ENCODE data around the gene EPHA5.

EPHA5 gene

DNA sequence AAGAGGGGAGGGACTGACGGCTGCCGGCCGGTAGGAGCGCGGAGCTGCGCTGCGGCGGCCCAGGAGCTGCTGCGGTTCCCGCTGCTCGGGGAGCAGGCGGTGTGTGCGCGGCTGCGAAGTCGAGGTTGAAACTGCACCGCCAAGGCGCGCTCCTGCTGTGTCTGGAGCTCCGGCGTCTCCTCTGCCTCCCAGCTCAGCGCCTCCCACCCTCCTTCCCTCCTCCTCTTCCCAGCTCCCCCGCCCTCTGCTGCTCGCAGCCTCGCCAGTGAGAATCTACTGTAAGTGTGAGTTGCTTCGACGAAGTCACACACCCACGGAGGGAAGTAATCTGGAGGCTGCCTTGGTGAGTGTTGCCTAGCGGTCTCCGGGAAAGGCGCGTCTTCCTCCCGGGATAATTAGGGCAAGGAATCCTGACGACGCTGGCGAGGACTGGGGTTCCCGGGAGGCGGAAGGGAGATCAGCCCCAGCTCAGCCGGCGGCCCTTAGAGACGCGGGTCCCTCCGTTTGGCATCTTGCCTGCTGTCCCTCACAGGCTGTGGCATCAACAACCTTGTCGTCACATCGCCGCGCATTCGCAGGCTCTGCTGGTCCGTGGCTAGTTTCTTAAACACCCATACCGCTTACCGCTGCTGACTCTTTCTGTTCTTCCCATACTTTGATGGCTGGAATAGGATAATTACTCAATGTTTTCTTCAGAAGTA is at the start of gene EPHA5:
Gene EPHA5, minus strand, starts transcription at position 159 of the 701 bp plus-strand sequence. CDS start 747 bp downstream, outside the sequence.
- peak; percentile 73 to 94 (median 89) for DNase-seq

DNA sequence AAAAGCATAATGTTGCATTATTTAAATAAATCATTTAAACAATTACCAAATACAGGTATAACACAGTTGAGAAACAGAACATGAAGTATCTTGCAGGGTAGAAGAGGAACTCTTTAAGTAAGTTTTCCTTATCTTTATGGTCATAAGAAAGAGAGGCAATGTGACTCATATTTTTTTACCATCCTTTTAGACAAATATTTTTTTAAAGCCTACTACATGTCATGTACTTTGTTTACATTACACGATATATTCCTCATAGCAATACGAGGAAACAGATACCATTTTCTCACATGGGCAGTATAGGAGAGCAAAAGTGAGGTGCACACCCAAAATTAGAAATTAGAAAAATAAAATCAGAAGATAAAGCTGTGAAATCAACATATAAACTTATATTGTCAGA is 49.3 kb upstream of the EPHA5 start:
- no peak for DNase-seq

DNA sequence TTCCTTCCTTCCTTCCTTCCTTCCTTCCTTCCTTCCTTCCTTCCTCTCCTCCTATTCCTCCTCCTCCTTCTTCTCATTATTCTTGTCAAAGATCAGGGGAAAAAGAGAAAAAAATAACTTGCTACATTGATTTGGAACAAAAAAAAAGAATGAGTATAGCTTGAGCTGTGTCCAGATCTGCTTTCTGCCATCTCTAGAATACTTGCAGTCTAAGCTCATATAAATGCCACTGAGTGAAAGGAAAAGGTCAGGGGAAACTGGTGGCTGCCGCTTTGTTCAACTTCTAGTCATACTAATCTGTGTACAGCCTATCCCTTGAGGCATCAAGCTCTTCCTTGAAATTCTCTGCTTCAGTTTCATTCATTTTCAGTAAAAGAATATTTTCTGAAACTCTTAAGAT is 28.3 kb upstream of the EPHA5 start:
- no peak for DNase-seq

DNA sequence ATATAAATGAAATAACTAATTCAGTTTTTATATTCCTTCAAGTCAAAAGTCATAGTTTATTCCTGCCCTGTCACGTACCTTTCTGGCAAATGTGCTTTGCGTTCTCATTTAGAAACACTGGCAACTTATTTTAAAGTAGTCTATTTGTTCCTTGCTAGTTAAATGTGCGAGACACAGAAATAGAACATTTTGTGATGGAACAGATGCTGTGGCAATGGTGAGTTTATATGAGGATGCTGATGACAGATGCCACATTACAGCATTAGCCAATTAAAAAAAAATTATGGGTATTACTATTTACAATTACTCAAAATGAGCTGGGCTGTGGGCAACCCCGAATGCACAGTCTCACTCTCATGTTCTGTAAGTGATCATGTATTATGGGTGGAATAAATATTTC is 26.1 kb upstream of the EPHA5 start:
- DNase-seq = no peak

DNA sequence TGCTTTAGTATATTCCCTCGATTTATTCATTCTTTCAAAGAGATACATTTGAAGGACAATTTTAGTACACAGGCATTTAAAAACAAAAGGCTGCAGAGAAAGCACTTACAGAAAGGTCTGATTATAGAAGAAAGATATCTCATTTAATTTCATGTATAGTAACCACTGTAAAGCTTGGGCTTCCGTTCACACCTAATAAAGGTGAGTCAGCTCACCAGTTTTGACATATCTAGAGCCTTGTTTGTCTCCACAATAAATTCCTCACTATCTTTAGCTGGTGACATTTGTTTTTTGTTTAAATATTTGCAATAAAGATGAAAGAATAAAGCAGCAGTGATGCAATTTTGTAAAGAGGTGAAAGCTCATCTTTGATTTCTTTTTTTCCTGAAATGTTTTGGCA is 1.1 kb upstream of the EPHA5 start:
- no peak for DNase-seq

DNA sequence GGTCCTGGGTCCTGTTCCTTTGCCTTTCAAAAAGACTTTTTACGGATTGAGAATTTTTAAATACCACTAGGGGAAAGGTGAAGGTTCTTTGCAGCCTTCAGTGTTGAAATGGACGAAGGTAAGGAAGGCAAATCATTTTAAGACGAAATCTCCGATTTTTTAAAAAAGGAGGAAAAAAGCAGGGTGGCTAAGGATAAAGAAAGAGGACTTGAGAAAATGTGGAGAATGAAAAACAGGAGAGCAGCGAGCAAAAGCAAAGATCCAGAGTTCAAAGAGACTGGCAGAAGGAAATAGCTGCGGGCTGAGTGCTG is 314 bp downstream of the EPHA5 start:
- no peak for DNase-seq

DNA sequence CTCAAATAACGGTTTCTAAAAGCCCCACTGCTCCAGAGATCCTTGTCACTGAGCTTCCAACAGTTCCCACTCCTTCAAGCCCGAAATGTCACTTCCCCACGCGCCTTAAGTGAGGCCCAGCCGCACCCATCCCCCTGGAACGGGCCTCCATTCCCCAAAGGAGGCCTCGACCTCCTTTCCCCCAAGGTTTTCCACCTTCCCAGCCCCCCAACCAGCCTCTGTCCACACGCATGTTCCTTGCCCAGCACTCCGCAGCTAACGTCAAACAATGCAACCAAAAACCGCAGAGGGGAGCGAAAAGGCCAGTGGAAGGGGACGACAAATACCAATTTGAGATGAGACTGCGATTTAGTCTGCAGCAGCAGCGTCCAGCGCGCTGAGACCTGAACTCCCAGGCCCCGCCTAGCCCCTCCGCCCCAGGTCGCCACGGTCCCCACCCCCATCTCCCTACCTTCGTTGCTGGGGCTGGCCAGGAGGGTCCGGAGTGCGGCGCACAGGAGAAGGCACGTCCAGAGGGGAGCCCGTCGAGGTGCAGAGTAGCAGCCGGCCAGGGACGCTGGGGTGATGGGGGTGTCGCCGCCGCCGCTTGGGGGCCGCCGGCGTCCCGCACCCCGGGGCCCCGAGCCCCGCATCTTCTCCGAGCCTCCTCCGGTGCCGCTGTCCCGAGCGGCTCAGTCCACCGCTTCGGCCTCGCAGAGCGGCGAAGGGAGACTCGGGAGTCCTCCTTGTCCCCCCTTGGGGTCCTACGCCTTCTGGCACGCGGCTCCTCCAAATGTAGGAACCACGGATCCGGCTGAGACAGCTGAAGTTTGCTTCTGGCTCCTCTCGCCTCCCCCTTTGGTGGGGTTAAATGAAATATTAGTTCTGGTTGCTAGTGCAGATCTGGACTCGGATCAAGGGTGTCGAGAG is 924 bp downstream of the EPHA5 start:
- DNase-seq = peak in 1 of 3 experiments; percentile 15

DNA sequence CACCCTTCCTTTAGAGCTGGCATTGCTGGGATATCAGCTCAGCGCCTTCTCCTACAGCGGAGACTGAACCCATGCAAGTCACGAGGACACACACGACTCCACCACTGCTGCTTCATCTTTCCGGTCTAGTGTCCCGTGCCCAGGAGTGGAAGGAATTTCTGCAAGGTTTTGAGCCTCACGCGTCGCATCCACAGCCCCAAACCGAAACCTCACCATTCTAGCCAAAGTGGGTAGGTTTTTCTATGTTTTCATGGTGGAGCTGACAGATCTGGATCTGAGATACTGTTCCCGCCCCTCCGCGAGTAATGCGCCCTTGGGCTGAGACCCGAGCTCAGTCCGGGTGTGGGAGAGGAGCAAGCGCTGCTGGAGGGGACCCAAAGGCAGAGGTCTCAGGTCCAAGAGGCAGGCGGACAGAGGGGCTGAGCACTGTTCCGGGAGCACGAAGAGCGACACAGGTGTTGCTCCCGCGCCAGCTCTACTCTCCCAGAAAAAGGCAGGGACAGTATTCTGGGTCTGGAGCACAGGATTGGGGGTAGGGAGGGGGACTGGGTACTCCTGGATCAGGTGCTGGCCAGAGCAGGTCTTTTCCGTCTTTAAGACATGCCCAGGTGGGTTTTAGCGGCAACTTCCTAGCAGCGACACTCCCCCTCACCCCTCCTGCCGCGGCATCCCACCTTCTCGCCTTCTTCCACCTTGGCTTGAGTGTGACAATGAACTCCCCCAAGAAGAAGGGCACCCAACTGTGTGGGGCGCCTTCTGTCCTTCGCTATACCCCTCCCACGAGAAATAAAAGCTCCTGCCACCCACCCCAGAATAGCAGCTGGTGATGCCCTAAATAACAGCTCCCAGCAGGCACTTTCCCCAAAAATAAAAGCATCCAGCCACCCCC is 1.8 kb downstream of the EPHA5 start:
- no peak for DNase-seq

DNA sequence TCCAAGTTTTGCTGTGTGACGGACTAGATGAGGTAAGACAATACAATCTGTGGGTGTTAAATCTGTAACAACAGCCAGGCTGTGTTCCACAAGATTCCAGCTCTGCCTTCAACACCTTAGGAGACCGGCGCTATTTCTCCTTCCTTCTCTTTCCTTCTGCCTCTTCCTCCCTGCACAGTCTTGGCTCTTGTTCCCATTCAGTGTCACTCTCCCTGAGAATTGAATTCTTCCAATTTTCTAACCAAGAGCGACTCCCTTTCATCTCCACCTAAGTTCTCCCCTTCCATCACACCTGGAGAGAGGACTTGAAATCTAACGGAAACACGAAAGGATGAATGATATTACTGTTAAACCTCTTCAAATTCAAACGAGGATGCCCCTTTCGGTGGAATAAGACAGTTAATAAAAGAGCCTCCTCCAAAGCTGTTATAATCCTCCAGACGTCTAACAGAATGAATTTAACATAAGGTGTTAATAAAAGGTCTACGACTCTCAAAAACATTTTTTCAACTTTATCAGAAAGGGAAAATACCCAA is 2.7 kb downstream of the EPHA5 start:
- DNase-seq = peak in 1 of 3 experiments; percentile 15

DNA sequence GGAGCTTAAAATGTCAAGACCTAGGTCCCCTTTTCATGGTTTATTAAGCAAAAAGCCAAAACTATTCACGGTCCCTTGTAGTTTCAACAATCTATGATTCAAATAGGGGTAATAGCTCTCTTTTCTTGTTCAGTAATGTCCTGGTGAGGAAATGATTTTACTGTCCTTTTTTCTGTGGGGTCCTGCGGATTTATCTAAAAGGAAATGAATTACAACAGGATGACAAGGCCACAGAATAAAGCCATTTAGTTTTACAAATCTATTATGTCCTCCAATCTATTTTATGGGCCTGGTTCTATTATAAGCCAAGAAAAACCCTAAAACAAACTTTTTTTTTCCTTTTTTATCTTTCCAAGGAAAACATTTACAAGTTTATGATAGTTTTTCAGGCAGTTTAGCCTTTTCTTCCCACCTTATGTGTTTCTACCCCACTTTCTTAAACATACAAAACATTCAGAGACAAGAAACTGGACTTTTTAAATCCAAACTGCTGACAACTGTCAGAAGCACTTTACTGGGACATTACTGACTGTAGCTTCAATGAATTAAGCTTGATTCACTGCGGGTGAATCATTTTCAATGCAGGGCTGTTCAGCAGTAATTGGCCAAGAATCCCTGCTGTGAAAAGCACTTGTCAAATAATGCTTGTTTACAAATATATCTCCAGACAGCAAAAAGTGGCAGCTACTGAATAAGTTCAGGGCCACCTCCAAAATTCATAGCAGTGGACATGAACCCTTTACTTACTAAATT is 4.3 kb downstream of the EPHA5 start:
- DNase-seq = peak; percentile 55 to 96 (median 76)

DNA sequence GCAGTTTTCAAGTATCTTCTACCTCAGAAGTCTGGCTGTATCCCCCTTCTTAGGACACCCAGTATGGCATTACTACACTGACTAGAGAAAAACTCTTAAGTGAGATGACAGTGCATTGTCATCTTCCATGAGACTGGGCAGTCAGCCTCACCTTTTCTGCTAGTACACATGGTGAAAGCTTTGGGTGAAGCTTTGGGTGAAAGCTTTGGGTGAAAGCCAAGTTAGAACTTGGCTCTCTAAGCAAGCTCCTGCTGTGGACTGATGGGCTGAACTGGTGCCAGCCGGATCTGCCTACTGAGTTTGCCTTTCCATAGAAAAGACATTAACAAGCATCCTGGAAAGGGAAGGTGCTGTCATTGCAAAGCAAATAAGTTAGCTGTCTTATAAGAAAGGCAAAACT is 8.8 kb downstream of the EPHA5 start:
- peak; percentile 7 to 57 (median 12) for DNase-seq

DNA sequence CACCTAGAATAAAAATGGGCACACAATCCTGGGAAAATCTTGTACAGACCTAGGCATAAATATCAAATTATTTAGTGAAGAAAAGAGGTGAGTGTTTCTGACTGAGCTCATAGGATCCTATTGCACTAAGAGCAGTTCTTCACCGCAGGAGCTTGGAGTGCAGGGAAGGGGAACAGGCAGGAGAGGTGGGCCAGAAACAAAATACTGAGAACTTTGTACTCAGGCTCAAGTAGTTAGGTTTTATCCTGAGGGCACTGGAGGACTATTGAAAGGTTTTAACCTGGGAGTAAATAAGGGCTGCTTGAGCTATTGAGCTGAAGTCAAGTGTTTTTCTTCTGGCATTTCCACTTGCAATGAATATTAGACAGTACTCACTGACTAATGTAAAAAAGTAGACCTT is 12.2 kb downstream of the EPHA5 start:
- DNase-seq = peak in 2 of 3 experiments; percentile 25 to 61

DNA sequence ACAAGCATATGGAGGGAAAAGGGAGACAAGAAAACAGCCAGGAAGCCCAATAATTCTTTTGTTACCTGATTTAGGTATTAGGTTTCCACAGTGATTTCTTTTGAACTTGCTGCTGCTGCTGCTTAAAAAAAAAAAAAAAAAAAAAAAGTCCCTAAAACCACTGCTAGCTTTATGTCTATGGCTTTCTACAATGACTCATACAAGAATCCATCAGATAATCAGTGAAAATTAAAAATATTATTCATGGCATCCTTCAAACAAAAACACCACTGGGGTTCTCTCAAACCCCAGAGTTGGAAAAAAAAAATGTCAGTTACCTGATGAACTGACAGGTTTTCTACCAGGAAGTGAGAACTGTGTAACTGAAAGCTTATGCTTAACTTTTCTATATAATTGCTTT is 14.3 kb downstream of the EPHA5 start:
- DNase-seq = no peak

DNA sequence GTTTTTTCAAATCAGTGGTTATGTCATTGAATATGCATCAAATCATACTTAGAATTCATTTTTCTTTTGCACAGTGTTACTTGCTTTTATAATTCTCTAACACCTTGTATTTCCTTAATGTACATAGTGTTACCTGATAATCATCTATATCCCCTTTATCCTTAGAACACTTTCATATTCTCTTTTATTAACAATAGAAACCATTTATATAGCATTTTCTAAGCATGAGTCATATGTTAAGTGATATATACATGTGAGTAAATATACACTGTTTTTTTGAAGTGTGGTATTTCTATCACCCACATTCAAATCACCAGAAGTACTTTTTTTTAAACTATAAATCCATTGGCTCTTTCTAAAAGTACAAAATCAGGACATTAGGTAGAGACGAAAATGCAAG is 15.3 kb downstream of the EPHA5 start:
- no peak for DNase-seq

DNA sequence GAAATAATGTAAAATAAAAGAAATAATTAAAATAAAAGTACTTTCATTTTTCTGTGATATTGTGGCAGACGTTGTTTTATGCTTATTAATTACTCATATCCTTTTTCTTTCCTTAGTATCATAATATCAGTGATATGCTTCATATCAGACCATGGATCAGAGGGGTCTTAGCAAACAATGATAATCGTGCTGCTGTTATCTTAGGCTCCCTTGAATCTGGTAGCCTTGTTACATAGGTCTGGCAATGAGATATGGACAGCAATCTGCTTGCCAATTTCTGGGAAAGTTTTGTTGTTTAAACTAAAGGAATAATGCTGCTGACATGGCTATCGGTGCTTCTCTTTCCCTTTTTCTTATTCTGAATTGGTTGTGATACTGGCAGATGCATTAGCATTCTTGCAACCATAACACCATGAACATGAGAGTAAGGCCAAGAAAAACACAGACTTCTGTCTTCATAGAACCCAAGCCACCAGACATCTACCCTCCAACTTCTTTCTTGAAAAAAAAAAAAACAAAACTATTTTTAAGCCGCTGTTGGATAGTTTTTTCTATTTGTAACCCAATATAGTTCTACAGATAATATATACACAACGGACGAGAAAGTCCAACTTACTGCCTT is 16.4 kb downstream of the EPHA5 start:
- no peak for DNase-seq

DNA sequence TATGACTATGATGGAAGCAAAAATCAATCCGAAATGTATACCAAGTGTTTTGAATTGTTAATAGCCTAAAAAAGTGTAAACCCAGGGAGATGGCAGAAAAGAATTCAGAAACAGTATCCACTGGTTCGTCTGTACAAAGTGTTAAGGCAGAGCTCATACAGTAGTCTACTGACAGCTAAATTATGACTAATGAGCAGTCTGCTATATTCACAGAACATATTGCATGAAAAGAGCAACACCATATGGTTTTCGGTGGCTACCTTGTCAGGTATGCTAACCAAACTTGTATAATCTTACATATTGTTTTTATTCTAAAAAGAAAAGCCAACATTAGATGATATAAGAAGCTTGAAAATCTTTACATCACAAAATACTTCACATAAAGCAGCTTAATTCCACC is 18.5 kb downstream of the EPHA5 start:
- DNase-seq = peak in 1 of 3 experiments; percentile 18

DNA sequence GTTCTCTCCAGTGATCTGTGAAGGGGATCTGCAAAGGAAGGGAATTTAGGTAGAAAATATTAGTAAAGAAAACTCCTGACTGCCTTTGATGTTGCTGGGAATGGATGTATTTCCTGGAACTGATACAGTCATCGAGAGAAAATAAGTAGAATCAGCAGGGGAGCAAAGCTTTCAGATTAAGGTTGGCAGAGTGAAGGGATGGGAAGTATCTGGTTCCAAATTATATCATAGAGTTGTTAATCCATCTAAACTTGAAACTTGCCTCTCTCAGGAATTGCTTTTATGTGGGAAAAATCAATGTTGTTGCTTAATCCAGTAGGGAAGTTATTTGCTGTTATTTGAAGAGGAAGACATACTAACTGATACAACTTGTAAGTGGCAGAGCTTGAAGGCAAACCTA is 19.3 kb downstream of the EPHA5 start:
- DNase-seq = no peak

DNA sequence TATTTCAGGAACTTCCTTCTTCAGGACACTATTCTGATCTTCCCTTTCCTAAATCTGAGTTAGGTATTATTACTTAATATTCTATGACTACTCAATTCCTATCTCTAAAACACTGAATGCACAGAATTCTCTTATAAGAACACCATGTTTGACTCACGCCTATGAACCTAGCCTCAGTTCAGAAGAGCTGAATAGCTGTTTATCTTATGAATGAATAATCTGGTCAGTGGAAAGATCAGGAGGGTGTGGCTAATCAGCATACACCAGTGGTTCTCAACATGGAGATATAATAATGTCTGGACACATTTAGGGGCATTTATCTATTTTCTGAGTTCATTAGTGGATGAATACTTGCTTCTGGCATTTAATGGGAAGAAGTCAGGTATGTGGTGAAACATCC is 24.2 kb downstream of the EPHA5 start:
- DNase-seq = no peak

DNA sequence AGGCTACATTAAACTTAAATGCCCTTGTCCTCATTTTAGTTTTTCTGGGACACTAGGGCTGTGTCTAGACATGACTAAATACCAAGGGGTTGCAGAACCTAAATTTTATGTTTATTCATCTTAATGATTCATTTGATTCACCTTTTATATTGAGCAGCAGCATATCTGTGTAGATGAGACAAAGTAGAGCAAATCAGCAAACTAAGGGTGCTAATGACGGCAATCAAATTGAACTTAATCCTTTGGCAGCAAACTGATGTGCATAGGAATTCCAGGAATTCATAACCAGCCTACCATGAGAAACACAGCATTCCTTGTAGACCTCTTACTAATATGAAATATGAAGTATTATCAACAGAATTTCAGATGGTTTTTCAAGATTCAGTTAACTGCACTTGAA is 25.1 kb downstream of the EPHA5 start:
- DNase-seq = no peak

DNA sequence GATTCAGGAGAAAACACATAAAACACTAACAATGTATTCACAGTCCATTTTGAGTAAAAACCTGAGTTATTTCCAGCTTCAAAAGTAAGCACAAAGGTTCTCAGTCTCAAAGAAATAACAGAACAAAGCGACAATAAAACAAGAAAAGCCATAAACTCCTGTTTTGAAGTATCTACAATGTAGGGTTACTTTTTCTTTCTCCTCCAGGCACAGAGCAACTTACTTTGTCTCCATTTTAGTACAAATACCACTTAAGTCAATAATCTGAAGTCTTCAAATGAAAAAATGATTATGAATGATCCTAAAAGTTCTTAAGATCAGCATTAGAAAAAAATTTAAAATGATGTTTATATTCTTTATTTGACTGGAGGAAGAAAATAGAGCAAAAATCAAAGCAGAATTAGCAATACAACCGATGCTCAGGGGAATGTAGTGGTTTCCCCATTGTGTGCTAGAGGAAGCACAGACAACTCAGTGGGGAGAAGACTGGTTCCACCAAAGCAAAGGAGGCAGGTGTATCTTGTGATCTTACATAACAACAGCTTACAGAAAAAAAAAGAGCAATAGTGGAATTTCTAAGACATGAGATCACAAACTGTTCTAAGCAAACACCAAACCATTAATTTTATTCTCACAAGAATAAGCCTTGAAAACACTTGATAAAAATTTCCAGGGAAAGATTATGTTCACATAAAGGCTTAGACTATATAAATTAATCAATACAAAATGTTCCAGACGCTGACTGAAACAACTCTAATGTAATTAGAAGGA is 35.1 kb downstream of the EPHA5 start:
- no peak for DNase-seq

DNA sequence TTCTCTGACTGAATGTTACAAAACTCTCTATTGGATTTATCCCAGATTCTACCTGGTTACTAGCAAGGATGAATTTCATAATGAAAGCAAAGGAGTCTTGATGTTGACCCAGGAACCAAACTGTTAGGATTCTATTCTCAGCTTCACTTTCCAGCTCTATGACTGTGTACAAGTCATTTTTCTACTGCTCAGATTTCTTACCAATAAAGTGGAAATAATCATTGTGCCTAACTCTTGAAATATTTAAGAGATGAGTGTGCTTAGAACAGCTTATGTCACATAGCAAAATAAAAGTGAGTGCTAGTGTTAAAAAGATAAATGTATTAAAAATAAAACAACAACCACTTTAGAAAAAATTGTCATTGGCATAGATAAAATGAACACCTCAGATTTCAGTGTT is 45.6 kb downstream of the EPHA5 start:
- DNase-seq = no peak

Data from NCI-H1417 (cell line).